PC-3 (cell line): Measurements from ENCODE around the gene PHACTR2.
"Not testable (repeated sequence)": the region's sequence is repeated elsewhere in the genome, so short reads cannot be mapped to it uniquely, and the experiment has no call there.

ENCODE experiments used
- EZH2 ChIP-seq: fragments of 300-600 bp; sonication (generic); IDR thresholded peaks from one replicate; pipeline ENCODE4 v1.6.1; 2017; ENCODE audit warnings: antibody characterized with exemption, mild to moderate bottlenecking, low read length; ENCODE audit not compliant: unreplicated experiment
- TF ChIP-seq, protein P1 (sequence below): fragments of 300-600 bp; sonication (generic); conservative IDR thresholded peaks from 2 replicates; pipeline ENCODE4 v1.5.1; 2017; ENCODE audit warnings: antibody characterized with exemption, low read depth, mild to moderate bottlenecking, low read length

DNA sequence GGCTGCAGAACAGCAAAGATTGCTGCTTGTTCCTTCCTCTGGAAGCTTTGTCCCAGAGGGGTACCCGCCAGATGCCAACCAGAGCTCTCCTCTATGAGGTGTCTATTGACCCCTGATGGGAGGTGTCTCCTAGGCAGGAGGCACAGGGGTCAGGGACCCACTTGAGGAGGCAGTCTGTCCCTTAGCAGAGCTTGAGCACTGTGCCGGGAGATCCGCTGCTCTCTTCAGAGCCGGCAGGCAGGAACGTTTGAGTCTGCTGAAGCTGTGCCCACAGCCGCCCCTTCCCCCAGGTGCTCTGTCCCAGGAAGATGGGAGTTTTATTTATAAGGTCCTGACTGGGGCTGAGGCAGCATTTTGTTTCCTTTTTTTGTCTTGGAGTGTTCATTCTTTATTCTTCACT, 179.0 kb downstream of the PHACTR2 start:
- TF ChIP-seq, protein P1, sequence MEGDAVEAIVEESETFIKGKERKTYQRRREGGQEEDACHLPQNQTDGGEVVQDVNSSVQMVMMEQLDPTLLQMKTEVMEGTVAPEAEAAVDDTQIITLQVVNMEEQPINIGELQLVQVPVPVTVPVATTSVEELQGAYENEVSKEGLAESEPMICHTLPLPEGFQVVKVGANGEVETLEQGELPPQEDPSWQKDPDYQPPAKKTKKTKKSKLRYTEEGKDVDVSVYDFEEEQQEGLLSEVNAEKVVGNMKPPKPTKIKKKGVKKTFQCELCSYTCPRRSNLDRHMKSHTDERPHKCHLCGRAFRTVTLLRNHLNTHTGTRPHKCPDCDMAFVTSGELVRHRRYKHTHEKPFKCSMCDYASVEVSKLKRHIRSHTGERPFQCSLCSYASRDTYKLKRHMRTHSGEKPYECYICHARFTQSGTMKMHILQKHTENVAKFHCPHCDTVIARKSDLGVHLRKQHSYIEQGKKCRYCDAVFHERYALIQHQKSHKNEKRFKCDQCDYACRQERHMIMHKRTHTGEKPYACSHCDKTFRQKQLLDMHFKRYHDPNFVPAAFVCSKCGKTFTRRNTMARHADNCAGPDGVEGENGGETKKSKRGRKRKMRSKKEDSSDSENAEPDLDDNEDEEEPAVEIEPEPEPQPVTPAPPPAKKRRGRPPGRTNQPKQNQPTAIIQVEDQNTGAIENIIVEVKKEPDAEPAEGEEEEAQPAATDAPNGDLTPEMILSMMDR, result not testable (repeated sequence)
- not testable (repeated sequence) for TF ChIP-seq EZH2
